ENCODE measurements around the gene TCF7L2. TPM values are rescaled to one million over a fixed set of nuclear protein-coding genes. Genes with fewer than 3 reads are reported as not detected.

TCF7L2 gene
- polyA plus RNA-seq, 1 donor from 2014 or later = 1.7 TPM

DNA sequence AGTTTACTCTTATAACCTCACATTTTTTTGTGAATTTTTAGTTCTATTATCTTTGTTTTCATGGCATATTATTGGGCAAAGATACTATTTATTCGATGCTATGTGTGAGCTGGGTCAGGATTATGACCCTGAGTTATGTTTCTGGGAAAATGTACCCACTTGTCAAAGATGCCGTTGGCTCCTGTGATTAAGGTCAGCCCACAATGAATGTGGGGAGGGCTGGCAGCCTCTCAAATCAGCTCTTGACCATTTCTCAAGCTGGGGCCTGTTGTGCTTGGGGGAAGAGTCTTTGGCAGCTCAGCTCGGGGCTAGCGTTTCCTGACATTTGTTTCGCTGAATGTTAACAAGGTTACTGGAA is 97.5 kb downstream of the TCF7L2 start:
- Histone ChIP-seq H3K27me3 (ENCODE audit: insufficient read depth, low read depth, low read length) (no peaks in the 10 kb centered on the region), H3F3A (ENCODE audit: insufficient read depth, low read length, poor library complexity, severe bottlenecking) (no peaks in the 10 kb centered on the region), H3K9me2 (ENCODE audit: insufficient read depth, low read length) (no peaks in the 10 kb centered on the region), H3K9me3 (ENCODE audit: low read length) (no peaks in the 10 kb centered on the region), H3K36me3 (ENCODE audit: insufficient read depth, low read length) (no peaks in the 10 kb centered on the region), H3K79me2 (replicated peaks; ENCODE audit: insufficient read depth, low read length) (no peaks in the 10 kb centered on the region), H3K4me3 (ENCODE audit: low read length) (no peak overlapping the region), H3K9ac (ENCODE audit: low read length) (no peak overlapping the region), H3K27ac (ENCODE audit: low read length) (no peak overlapping the region), H3K4me2 (ENCODE audit: low read length) (no peak overlapping the region), H2AFZ (ENCODE audit: low read depth, low read length) (no peak overlapping the region), H4K20me1 (ENCODE audit: insufficient read depth) (no peaks in the 10 kb centered on the region)
- TF ChIP-seq POLR2AphosphoS5 (IDR thresholded peaks at IDR 0.05) = no peak
- TF ChIP-seq EP300 (conservative IDR thresholded peaks at IDR 0.05; ENCODE audit: poor library complexity, severe bottlenecking) = no peak
- TF ChIP-seq, protein P1, sequence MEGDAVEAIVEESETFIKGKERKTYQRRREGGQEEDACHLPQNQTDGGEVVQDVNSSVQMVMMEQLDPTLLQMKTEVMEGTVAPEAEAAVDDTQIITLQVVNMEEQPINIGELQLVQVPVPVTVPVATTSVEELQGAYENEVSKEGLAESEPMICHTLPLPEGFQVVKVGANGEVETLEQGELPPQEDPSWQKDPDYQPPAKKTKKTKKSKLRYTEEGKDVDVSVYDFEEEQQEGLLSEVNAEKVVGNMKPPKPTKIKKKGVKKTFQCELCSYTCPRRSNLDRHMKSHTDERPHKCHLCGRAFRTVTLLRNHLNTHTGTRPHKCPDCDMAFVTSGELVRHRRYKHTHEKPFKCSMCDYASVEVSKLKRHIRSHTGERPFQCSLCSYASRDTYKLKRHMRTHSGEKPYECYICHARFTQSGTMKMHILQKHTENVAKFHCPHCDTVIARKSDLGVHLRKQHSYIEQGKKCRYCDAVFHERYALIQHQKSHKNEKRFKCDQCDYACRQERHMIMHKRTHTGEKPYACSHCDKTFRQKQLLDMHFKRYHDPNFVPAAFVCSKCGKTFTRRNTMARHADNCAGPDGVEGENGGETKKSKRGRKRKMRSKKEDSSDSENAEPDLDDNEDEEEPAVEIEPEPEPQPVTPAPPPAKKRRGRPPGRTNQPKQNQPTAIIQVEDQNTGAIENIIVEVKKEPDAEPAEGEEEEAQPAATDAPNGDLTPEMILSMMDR (IDR thresholded peaks at IDR 0.05; ENCODE audit: poor library complexity, severe bottlenecking) = no peak
- TF ChIP-seq EZH2 (IDR thresholded peaks at IDR 0.05; ENCODE audit: borderline replicate concordance, insufficient read depth, low read length, poor library complexity, severe bottlenecking) = no peak
- TF ChIP-seq SMC3 (conservative IDR thresholded peaks at IDR 0.05; ENCODE audit: poor library complexity) = no peak
- no peak for TF ChIP-seq TAF1 (IDR thresholded peaks at IDR 0.05; ENCODE audit: low read depth)
- TF ChIP-seq MXI1 (conservative IDR thresholded peaks at IDR 0.05; ENCODE audit: poor library complexity, severe bottlenecking) = no peak

DNA sequence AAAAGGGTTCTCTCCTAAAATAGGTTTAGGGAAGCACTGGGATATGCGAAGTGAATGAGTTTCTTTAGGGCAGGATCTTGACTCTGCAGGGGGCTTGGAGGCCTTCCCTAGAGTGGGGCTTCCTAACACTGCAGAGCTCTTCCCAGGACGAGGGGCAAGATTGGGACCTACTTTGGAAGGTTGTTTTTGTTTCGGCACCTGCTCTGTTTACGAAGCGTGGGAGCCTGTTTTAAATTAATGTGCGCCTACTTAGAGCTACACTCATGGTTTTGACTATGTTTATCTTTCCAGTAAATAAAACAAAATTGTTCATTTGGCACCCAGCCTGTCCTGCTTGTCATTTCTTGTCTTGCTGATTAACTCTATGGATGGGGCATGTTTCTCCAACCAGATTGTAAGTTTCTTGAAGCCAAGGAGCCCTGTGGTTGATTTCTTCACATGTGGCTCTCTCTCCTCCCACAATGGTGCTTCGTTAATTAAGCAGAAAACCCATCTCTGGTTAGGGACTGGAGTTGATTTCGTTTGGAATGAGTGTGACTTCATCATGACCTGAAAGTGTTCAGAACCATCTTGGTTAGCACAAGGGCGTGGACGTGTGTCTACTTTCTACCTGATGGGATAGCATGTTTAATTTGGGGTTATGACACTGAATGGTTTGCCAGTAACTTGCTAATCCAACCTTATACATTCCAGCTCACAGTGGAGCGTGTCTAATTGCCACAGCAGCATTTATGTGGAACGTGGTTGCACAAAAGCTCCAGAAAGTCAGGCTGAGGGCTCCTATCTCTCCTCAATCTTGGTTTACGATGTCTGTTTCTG is 98.1 kb downstream of the TCF7L2 start:
- no peaks in the 10 kb centered on the region for H3K27me3 ChIP-seq (ENCODE audit: insufficient read depth, low read depth, low read length)
- H2AFZ ChIP-seq (ENCODE audit: low read depth, low read length) = no peak overlapping the region
- H3K4me2 ChIP-seq (ENCODE audit: low read length) = no peak overlapping the region
- H3K4me3 ChIP-seq (ENCODE audit: low read length) = no peak overlapping the region
- TF ChIP-seq RAD21 (conservative IDR thresholded peaks at IDR 0.05) (no peak), POLR2AphosphoS5 (IDR thresholded peaks at IDR 0.05) (no peak), EZH2 (IDR thresholded peaks at IDR 0.05; ENCODE audit: borderline replicate concordance, insufficient read depth, low read length, poor library complexity, severe bottlenecking) (no peak), TAF1 (IDR thresholded peaks at IDR 0.05; ENCODE audit: low read depth) (no peak), MXI1 (conservative IDR thresholded peaks at IDR 0.05; ENCODE audit: poor library complexity, severe bottlenecking) (no peak), EP300 (conservative IDR thresholded peaks at IDR 0.05; ENCODE audit: poor library complexity, severe bottlenecking) (no peak), SMC3 (conservative IDR thresholded peaks at IDR 0.05; ENCODE audit: poor library complexity) (no peak)
- TF ChIP-seq, protein P2, sequence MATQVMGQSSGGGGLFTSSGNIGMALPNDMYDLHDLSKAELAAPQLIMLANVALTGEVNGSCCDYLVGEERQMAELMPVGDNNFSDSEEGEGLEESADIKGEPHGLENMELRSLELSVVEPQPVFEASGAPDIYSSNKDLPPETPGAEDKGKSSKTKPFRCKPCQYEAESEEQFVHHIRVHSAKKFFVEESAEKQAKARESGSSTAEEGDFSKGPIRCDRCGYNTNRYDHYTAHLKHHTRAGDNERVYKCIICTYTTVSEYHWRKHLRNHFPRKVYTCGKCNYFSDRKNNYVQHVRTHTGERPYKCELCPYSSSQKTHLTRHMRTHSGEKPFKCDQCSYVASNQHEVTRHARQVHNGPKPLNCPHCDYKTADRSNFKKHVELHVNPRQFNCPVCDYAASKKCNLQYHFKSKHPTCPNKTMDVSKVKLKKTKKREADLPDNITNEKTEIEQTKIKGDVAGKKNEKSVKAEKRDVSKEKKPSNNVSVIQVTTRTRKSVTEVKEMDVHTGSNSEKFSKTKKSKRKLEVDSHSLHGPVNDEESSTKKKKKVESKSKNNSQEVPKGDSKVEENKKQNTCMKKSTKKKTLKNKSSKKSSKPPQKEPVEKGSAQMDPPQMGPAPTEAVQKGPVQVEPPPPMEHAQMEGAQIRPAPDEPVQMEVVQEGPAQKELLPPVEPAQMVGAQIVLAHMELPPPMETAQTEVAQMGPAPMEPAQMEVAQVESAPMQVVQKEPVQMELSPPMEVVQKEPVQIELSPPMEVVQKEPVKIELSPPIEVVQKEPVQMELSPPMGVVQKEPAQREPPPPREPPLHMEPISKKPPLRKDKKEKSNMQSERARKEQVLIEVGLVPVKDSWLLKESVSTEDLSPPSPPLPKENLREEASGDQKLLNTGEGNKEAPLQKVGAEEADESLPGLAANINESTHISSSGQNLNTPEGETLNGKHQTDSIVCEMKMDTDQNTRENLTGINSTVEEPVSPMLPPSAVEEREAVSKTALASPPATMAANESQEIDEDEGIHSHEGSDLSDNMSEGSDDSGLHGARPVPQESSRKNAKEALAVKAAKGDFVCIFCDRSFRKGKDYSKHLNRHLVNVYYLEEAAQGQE (IDR thresholded peaks at IDR 0.05; ENCODE audit: borderline replicate concordance) = no peak
- TF ChIP-seq, protein P1 (IDR thresholded peaks at IDR 0.05; ENCODE audit: poor library complexity, severe bottlenecking) = no peak
- no peaks in the 10 kb centered on the region for H3K36me3 ChIP-seq (ENCODE audit: insufficient read depth, low read length)
- H3F3A ChIP-seq (ENCODE audit: insufficient read depth, low read length, poor library complexity, severe bottlenecking) = no peaks in the 10 kb centered on the region
- no peaks in the 10 kb centered on the region for H3K9me3 ChIP-seq (ENCODE audit: low read length)
- no peaks in the 10 kb centered on the region for H4K20me1 ChIP-seq (ENCODE audit: insufficient read depth)
- H3K79me2 ChIP-seq (replicated peaks; ENCODE audit: insufficient read depth, low read length) = no peaks in the 10 kb centered on the region
- no peaks in the 10 kb centered on the region for H3K9me2 ChIP-seq (ENCODE audit: insufficient read depth, low read length)
- H3K27ac ChIP-seq (ENCODE audit: low read length) = no peak overlapping the region
- H3K9ac ChIP-seq (ENCODE audit: low read length) = no peak overlapping the region
